Stimulated activated CD8-positive, alpha-beta memory T cell treated with anti-CD3 and anti-CD28 coated beads, Interleukin-15, amount 100 ng/mL, for 24 hours (primary cell): Measurements from ENCODE around the gene RHOT2.
"Not testable (repeated sequence)": the region's sequence is repeated elsewhere in the genome, so short reads cannot be mapped to it uniquely, and the experiment has no call there.

Experiments
- DNase-seq: peaks from one replicate; pipeline ENCODE4 v3.0.0-alpha.2; 2020; ENCODE audit warnings: low read depth

The RHOT2 gene

GRCh38 chr16:681746-682427 lies 14.0 kb downstream of the RHOT2 start:
- no peak for DNase-seq

GRCh38 chr16:682493-683395 lies 14.8 kb downstream of the RHOT2 start:
- no peak for DNase-seq

GRCh38 chr16:683396-684070 lies 15.6 kb downstream of the RHOT2 start:
- DNase-seq = no peak

- peak; percentile 95 for DNase-seq
These were observed 16.3 kb downstream of the RHOT2 start, which contains the start of gene JMJD8 for GRCh38 chr16:684071-684794. JMJD8 (minus strand) TSS chr16:684334; CDS start chr16:684319, 15 bp downstream.

- no peak for DNase-seq
These were observed 17.2 kb downstream of the RHOT2 start for GRCh38 chr16:684961-685696.

- DNase-seq = no peak
These were observed 18.0 kb downstream of the RHOT2 start for GRCh38 chr16:685967-686366.

- no peak for DNase-seq
These were observed 18.7 kb downstream of the RHOT2 start for GRCh38 chr16:686459-687260.

- DNase-seq = no peak
These were observed 19.6 kb downstream of the RHOT2 start for GRCh38 chr16:687499-687898.

- no peak for DNase-seq
These were observed 21.4 kb downstream of the RHOT2 start for GRCh38 chr16:689175-689897.

GRCh38 chr16:691242-691641 lies 23.3 kb downstream of the RHOT2 start:
- DNase-seq = not testable (repeated sequence)

- DNase-seq = no peak
These were observed 24.6 kb downstream of the RHOT2 start for GRCh38 chr16:692356-693108.

GRCh38 chr16:693364-693763 lies 25.4 kb downstream of the RHOT2 start:
- no peak for DNase-seq

- no peak for DNase-seq
These were observed 25.8 kb downstream of the RHOT2 start for GRCh38 chr16:693766-694165.

GRCh38 chr16:694187-694862 lies 26.4 kb downstream of the RHOT2 start:
- DNase-seq = no peak

GRCh38 chr16:694863-695354 lies 27.0 kb downstream of the RHOT2 start:
- DNase-seq = no peak

- no peak for DNase-seq
These were observed 27.6 kb downstream of the RHOT2 start for GRCh38 chr16:695355-696089.

GRCh38 chr16:698911-699671 lies 31.2 kb downstream of the RHOT2 start:
- DNase-seq = no peak
